Neuronal stem cell (in vitro differentiated cells): ENCODE data around the gene PLCL1.

ENCODE experiments used
- DNase-seq: peaks from one replicate; pipeline ENCODE4 v3.0.0-alpha.2; 2013; ENCODE audit warnings: low spot score
- H2AFZ ChIP-seq: one replicate; pipeline ENCODE4 v1.6.1; 2013; ENCODE audit warnings: mild to moderate bottlenecking, low read length, inconsistent platforms
- H2AK5ac ChIP-seq: 2 replicates; pipeline ENCODE4 v1.6.1; 2013; ENCODE audit warnings: low read depth, mild to moderate bottlenecking, inconsistent platforms, low read length, moderate library complexity, mixed read lengths
- H2BK120ac ChIP-seq: 2 replicates; pipeline ENCODE4 v1.6.1; 2013; ENCODE audit warnings: low read depth, mild to moderate bottlenecking, inconsistent platforms, low read length, moderate library complexity, mixed read lengths
- H2BK12ac ChIP-seq: one replicate; pipeline ENCODE4 v1.6.1; 2013; ENCODE audit warnings: low read length, inconsistent platforms
- H2BK15ac ChIP-seq: 2 replicates; pipeline ENCODE4 v1.6.1; 2013; ENCODE audit warnings: mild to moderate bottlenecking, low read length, inconsistent platforms, mixed read lengths
- H2BK5ac ChIP-seq: one replicate; pipeline ENCODE4 v1.6.1; 2013; ENCODE audit warnings: inconsistent platforms, mild to moderate bottlenecking, low read length, moderate library complexity
- H3K14ac ChIP-seq: one replicate; pipeline ENCODE4 v1.6.1; 2013; ENCODE audit warnings: low read length, inconsistent platforms
- H3K18ac ChIP-seq: 2 replicates; pipeline ENCODE4 v1.6.1; 2013; ENCODE audit warnings: low read length, inconsistent platforms
- H3K23ac ChIP-seq: 2 replicates; pipeline ENCODE4 v1.6.1; 2013; ENCODE audit warnings: low read depth, mild to moderate bottlenecking, mixed read lengths, low read length, inconsistent platforms; ENCODE audit not compliant: poor library complexity
- H3K27ac ChIP-seq: replicated peaks from 3 replicates; pipeline ENCODE4 v1.5.1; 2013; ENCODE audit warnings: low read length, inconsistent platforms
- H3K27me3 ChIP-seq, 3 experiments: 2 replicates each; pipeline ENCODE4 v1.6.1; 2013; ENCODE audit warnings: low read length in 3 of 3, mild to moderate bottlenecking in 2 of 3, inconsistent platforms in 1 of 3, low read depth in 1 of 3, mixed read lengths in 1 of 3, moderate library complexity in 1 of 3; ENCODE audit not compliant: control insufficient read depth in 3 of 3, insufficient read depth in 3 of 3
- H3K36me3 ChIP-seq, 2 donors: replicated peaks in 1 of 2; 2 replicates each; pipeline ENCODE4 v1.6.1; 2013; ENCODE audit warnings: low read length in 2 of 2; ENCODE audit not compliant: control insufficient read depth in 2 of 2, insufficient read depth in 2 of 2
- H3K4ac ChIP-seq: 2 replicates; pipeline ENCODE4 v1.6.1; 2013; ENCODE audit warnings: inconsistent platforms, mild to moderate bottlenecking, low read length, moderate library complexity
- H3K4me1 ChIP-seq, 2 donors: 1 replicate in 1 of 2; 2 replicates in 1 of 2; pipeline ENCODE4 v1.6.1; 2013; ENCODE audit warnings: low read length in 2 of 2, low read depth in 1 of 2; ENCODE audit not compliant: control insufficient read depth in 2 of 2, insufficient read depth in 1 of 2
- H3K4me2 ChIP-seq: one replicate; pipeline ENCODE4 v1.6.1; 2013; ENCODE audit warnings: mild to moderate bottlenecking, low read length, inconsistent platforms; ENCODE audit not compliant: insufficient read depth, poor library complexity, severe bottlenecking
- H3K4me3 ChIP-seq, 2 donors: 2 replicates each; pipeline ENCODE4 v1.5.1; 2013; ENCODE audit warnings: low read length in 2 of 2, mild to moderate bottlenecking in 2 of 2, inconsistent platforms in 1 of 2, moderate library complexity in 1 of 2
- H3K79me1 ChIP-seq: one replicate; pipeline ENCODE4 v1.6.1; 2013; ENCODE audit warnings: low read depth, mild to moderate bottlenecking, inconsistent platforms, low read length, moderate library complexity
- H3K9ac ChIP-seq: one replicate; pipeline ENCODE4 v1.6.1; 2013; ENCODE audit warnings: mild to moderate bottlenecking, low read depth, low read length, inconsistent platforms; ENCODE audit not compliant: poor library complexity
- H3K9me3 ChIP-seq, 2 donors: replicated peaks in 1 of 2; 2 replicates each; pipeline versions ENCODE3 to v1.6.1; 2013; ENCODE audit warnings: low read length in 2 of 2, mild to moderate bottlenecking in 2 of 2, inconsistent platforms in 1 of 2, low read depth in 1 of 2, mixed read lengths in 1 of 2, moderate library complexity in 1 of 2; ENCODE audit not compliant: control insufficient read depth in 2 of 2, insufficient read depth in 1 of 2
- H4K8ac ChIP-seq: one replicate; pipeline ENCODE4 v1.6.1; 2013; ENCODE audit warnings: low read depth, mild to moderate bottlenecking, inconsistent platforms, low read length, moderate library complexity
- H4K91ac ChIP-seq: one replicate; pipeline ENCODE4 v1.6.1; 2013; ENCODE audit warnings: low read length, low read depth, mild to moderate bottlenecking, inconsistent platforms; ENCODE audit not compliant: poor library complexity
- WGBS, 2 donors: extraction: QIAGEN DNeasy Blood & Tissue Kit; methylation state at CpG; one replicate each; pipeline ENCODE4 v1.1.7; 2013; ENCODE audit warnings: missing lambda C conversion rate in 2 of 2, mixed read lengths in 1 of 2; ENCODE audit not compliant: insufficient read length in 2 of 2, insufficient replicate concordance in 1 of 2; ENCODE audit errors: extremely low coverage in 2 of 2; 5-methylcytosine and 5-hydroxymethylcytosine counted together

Gene PLCL1

GRCh38 chr2:198165289-198165688 is 360.9 kb downstream of the PLCL1 start:
- H3K4me2 ChIP-seq: no peak overlapping the region
- no peaks in the 10 kb centered on the region for H3K4me1 ChIP-seq

GRCh38 chr2:198167346-198167745 is 363.0 kb downstream of the PLCL1 start:
- H3K9ac ChIP-seq: no peak overlapping the region
- H3K4me2 ChIP-seq: no peak overlapping the region
- no peak overlapping the region for H4K8ac ChIP-seq
- H2BK12ac ChIP-seq: no peak overlapping the region
- DNase-seq: no peak
- no peak overlapping the region for H3K4me3 ChIP-seq
- H3K14ac ChIP-seq: no peak overlapping the region
- H3K27me3 ChIP-seq: no peaks in the 10 kb centered on the region
- H3K4ac ChIP-seq: no peak overlapping the region
- no peak overlapping the region for H2BK15ac ChIP-seq
- H3K4me1 ChIP-seq: no peaks in the 10 kb centered on the region
- H2AFZ ChIP-seq: no peak overlapping the region
- no peak overlapping the region for H2BK5ac ChIP-seq
- no peak overlapping the region for H2BK120ac ChIP-seq
- no CpG with 5 or more reads among the region's 2 CpGs for WGBS, 2 donors
- no peaks in the 10 kb centered on the region for H3K36me3 ChIP-seq
- H3K23ac ChIP-seq: no peak overlapping the region
- no peak overlapping the region for H2AK5ac ChIP-seq
- H3K79me1 ChIP-seq: no peaks in the 10 kb centered on the region
- H3K18ac ChIP-seq: no peak overlapping the region
- H4K91ac ChIP-seq: no peak overlapping the region
- H3K27ac ChIP-seq: no peak overlapping the region
- H3K9me3 ChIP-seq: no peaks in the 10 kb centered on the region

More at GRCh38 chr2:198165289-198165688, 360.9 kb downstream of the PLCL1 start:
- no peak for DNase-seq
- H3K36me3 ChIP-seq: no peaks in the 10 kb centered on the region
- H3K4me3 ChIP-seq: no peak overlapping the region
- no peak overlapping the region for H4K8ac ChIP-seq
- H2BK5ac ChIP-seq: no peak overlapping the region
- H3K9me3 ChIP-seq: no peaks in the 10 kb centered on the region
- no peaks in the 10 kb centered on the region for H3K27me3 ChIP-seq
- H2BK120ac ChIP-seq: no peak overlapping the region
- H3K4ac ChIP-seq: no peak overlapping the region
- no peak overlapping the region for H4K91ac ChIP-seq
- no peak overlapping the region for H3K27ac ChIP-seq
- H2BK15ac ChIP-seq: no peak overlapping the region
- H3K9ac ChIP-seq: no peak overlapping the region
- no peak overlapping the region for H3K14ac ChIP-seq
- no peak overlapping the region for H3K23ac ChIP-seq
- H3K18ac ChIP-seq: no peak overlapping the region
- H2AK5ac ChIP-seq: no peak overlapping the region
- no peak overlapping the region for H2BK12ac ChIP-seq
- no peaks in the 10 kb centered on the region for H3K79me1 ChIP-seq
- WGBS, 2 donors: no CpG with 5 or more reads among the region's 4 CpGs
- no peak overlapping the region for H2AFZ ChIP-seq

GRCh38 chr2:198168651-198169050 is 364.3 kb downstream of the PLCL1 start:
- no peaks in the 10 kb centered on the region for H3K79me1 ChIP-seq
- no peak for DNase-seq
- no peak overlapping the region for H2BK120ac ChIP-seq
- no peak overlapping the region for H3K18ac ChIP-seq
- H4K91ac ChIP-seq: no peak overlapping the region
- no peak overlapping the region for H2BK5ac ChIP-seq
- no peak overlapping the region for H3K14ac ChIP-seq
- no peak overlapping the region for H2BK15ac ChIP-seq
- H2AK5ac ChIP-seq: no peak overlapping the region
- no peak overlapping the region for H3K9ac ChIP-seq
- H3K27me3 ChIP-seq: no peaks in the 10 kb centered on the region
- H3K4ac ChIP-seq: no peak overlapping the region
- H4K8ac ChIP-seq: no peak overlapping the region
- H3K36me3 ChIP-seq: no peaks in the 10 kb centered on the region
- H3K4me2 ChIP-seq: no peak overlapping the region
- peaks cover 0 to 2% of the 10 kb centered on the region in 2 donors for H3K4me1 ChIP-seq
- no peak overlapping the region for H2BK12ac ChIP-seq
- no peak overlapping the region for H3K27ac ChIP-seq
- no peaks in the 10 kb centered on the region for H3K9me3 ChIP-seq
- H3K4me3 ChIP-seq: no peak overlapping the region
- WGBS, 2 donors: no CpG with 5 or more reads among the region's 1 CpG
- H2AFZ ChIP-seq: no peak overlapping the region
- H3K23ac ChIP-seq: no peak overlapping the region

- no peak overlapping the region for H2AFZ ChIP-seq
- H3K18ac ChIP-seq: no peak overlapping the region
- no peak overlapping the region for H3K23ac ChIP-seq
- peaks cover 0 to 2% of the 10 kb centered on the region in 2 donors for H3K4me1 ChIP-seq
- no peak overlapping the region for H3K14ac ChIP-seq
- no peak overlapping the region for H4K91ac ChIP-seq
- no peak overlapping the region for H2BK5ac ChIP-seq
- H3K4me3 ChIP-seq: no peak overlapping the region
- H3K27ac ChIP-seq: no peak overlapping the region
- no peaks in the 10 kb centered on the region for H3K36me3 ChIP-seq
- no peak overlapping the region for H2AK5ac ChIP-seq
- H3K79me1 ChIP-seq: no peaks in the 10 kb centered on the region
- H3K9ac ChIP-seq: no peak overlapping the region
- no peak overlapping the region for H2BK15ac ChIP-seq
- H2BK12ac ChIP-seq: no peak overlapping the region
- no peak overlapping the region for H2BK120ac ChIP-seq
- no peaks in the 10 kb centered on the region for H3K9me3 ChIP-seq
- no peak overlapping the region for H3K4ac ChIP-seq
- no CpG with 5 or more reads among the region's 6 CpGs for WGBS, 2 donors
- H3K4me2 ChIP-seq: no peak overlapping the region
- no peak overlapping the region for H4K8ac ChIP-seq
- no peak for DNase-seq
- H3K27me3 ChIP-seq: no peaks in the 10 kb centered on the region
Observed at GRCh38 chr2:198173242-198173641, 368.8 kb downstream of the PLCL1 start.
